GM18870 (cell line): ENCODE results near the gene NBPF12.
"Not testable (repeated sequence)": the region's sequence is repeated elsewhere in the genome, so short reads cannot be mapped to it uniquely, and the experiment has no call there.

ENCODE experiments used
- ATAC-seq: cut with Tn5 transposase; IDR thresholded peaks from one replicate; pipeline ENCODE4 v1.9.1; 2021; ENCODE audit warnings: moderate library complexity; ENCODE audit not compliant: unreplicated experiment

The NBPF12 gene

DNA sequence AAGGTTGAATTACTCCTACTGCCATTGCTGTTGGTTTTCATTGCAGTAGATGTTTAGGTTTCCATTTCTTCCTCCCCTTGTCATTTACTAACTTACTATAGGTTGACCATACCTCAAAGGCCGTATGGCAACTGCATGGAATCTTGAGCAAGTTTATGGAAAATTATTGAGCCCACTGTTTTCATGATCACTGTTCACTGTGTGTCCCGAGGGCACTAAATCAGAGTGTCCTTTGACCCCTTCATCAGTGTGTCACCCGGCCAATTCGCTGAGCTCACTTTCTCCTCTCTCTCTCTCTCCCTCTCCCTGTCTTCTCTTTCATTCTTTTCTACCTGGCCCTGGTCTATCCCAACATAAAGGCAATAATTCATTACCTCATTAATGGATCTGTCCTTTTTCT is 47.7 kb downstream of the NBPF12 start:
- not testable (repeated sequence) for ATAC-seq

DNA sequence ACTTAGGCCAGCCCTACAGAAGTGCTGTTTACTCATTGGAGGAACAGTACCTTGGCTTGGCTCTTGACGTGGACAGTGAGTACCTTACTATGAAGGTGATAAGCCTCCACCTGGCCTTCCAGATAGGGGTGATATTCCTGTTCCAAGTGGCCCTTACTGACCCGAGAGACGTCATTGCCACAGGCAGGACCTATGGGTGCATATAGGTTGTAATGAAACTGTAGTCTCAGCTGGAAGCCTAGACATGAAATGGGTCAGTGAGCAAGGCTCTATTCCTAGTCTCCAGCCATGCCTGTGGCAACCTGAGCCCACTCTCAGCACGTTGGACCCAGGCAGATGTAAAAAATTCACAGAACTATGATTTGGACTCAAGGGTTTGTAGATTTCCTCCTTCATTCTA is 48.3 kb downstream of the NBPF12 start:
- ATAC-seq = not testable (repeated sequence)

DNA sequence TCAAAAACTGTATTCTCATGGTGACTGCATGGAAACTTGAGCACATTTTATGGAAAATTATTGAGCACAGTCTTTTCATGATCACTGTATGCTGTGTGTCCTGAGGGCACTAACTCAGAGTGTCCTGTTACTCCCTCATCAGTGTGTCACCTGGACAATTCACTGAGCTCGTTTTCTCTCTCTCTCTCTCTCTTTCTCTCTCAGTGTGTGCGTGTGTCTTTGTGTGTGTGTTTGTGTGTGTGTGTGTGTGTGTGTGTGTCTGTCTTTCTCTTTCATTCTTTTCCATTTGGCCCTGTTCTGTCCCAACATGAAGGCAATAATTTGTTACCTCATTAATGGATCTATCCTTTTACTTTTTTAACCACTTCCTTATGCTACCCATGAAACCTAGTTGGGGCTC is 49.4 kb downstream of the NBPF12 start:
- ATAC-seq = not testable (repeated sequence)

DNA sequence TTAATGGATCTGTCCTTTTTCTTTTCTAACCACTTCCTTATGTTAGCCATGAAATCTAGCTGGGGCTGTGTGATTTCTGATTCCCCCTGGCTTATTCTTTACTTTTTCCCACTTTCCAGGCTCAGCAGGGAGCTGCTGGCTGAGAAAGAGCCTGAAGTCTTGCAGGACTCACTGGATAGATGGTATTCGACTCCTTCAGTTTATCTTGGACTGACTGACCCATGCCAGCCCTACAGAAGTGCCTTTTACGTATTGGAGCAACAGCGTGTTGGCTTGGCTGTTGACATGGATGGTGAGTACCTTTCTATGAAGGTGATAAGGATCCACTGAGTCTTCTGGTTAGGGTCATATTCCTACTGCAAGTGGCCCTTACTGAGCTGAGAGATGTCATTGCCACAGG is 51.3 kb downstream of the NBPF12 start:
- ATAC-seq = not testable (repeated sequence)

DNA sequence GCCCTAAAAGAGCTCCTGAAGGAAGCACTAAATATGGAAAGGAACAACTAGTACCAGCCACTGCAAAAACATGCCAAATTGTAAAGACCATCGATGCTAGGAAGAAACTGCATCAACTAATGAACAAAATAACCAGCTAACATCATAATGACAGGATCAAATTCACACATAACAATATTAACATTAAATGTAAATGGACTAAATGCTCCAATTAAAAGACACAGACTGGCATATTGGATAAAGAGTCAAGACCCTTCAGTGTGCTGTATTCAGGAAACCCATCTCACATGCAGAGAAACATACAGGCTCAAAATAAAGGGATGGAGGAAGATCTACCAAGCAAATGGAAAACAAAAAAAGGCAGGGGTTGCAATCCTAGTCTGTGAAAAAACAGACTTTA is 70.4 kb downstream of the NBPF12 start:
- not testable (repeated sequence) for ATAC-seq

DNA sequence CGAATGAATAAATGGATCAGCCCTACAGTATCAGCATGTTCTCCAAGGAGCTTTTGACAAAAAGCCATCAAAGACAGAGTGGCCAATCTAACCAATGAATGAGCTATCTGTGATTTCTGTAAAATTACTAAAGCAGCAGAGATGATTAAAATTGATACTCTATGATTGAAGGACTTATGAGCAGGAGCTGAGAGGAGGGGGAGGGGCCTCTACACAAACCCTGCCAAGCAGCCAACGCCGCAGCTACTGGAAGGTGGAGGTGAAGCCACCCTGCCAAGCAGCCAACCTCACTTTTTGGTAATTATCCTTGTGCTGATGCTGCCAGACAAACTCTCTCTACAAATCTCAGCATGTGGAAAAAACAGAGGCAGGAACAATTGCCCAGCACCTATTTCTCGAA is 88.9 kb downstream of the NBPF12 start:
- not testable (repeated sequence) for ATAC-seq

DNA sequence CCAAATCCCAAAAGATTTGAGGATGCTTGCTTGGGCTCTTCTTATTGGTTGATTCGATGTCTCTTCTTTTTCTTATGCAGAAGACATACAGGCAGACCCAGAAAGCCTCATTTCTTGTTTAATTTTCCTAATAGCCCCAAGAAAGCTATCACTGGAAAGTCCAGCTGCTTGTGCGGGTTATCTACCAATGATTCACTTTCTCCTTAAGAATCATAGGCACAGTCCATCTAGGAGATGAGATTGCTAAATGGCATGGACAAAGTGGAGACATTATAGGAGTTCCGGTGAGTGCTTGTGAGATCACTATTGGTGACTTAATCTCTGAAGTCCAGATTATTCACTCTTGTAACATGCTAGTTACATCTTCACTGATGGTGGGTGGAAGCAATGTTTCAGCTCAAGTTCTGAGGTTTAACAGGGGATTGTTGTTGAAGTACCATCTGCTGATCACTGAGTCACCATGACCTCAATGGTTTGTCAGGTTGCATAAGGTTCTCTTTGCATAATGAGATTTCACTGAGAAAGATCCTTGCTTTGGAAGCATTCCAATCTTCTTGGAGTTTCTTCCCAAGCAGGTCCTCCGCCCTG is 92.0 kb downstream of the NBPF12 start:
- ATAC-seq = not testable (repeated sequence)

DNA sequence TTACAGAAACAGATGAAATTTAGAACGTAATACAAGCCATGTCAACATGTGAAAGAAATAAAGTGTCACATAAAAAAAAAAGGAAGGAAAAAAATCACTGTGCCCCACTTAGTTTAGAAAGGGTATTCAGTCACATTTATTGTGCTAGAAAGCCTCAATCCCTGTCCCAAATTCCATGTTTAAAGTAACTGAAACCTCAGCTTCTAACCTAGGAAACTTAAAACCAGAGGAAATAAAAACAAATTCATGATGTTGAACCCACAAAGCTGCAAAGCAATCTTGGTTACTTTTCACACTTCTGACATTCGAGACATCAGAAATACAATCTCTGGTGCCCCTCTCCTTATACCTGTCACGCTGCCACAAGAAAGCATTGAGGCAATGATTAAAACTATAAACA is 101.8 kb downstream of the NBPF12 start:
- ATAC-seq = no peak

DNA sequence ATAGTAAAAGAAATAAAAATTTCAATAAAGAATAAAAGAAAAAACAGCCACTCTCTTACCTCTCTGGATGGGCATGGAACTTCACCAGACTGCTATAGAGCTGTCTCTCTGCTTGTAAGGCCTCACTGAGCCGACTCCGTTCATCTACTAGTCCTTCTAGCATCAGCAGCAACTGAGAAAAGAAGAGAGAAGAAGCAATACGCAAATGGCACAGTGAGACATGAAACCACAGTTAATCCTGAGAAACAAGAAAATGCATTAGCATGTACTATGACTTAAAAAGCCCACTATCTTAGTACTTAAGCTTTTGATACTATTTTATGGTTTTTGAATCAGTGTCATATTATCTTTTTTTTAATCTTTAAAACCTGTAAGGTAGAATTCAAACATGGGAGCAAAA is 104.8 kb downstream of the NBPF12 start:
- not testable (repeated sequence) for ATAC-seq

DNA sequence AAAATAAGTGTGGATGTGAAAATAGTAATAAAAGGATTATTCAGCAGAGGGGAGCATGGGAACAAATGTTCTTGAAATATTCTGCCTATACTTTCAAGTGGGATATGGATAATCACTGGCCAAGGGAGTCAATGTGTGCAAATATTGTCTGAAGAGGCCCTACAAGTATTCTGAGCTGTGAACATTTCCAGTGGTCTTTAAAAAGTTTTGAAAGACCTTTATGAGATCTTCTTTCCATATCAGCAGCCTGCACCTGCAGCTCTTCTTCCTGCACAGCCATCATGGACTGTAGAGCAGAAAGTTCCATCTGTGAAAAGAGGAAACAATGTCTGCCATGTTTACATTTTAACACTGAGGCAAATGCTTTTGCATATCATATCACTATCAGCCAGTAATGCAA is 106.4 kb downstream of the NBPF12 start:
- not testable (repeated sequence) for ATAC-seq
